ENCODE measurements around the gene G3BP2. TPM values are rescaled to one million over a fixed set of nuclear protein-coding genes. Genes with fewer than 3 reads are reported as not detected.

Gene G3BP2
- polyA plus RNA-seq, 1 donor from 2014 or later = 332 TPM

DNA sequence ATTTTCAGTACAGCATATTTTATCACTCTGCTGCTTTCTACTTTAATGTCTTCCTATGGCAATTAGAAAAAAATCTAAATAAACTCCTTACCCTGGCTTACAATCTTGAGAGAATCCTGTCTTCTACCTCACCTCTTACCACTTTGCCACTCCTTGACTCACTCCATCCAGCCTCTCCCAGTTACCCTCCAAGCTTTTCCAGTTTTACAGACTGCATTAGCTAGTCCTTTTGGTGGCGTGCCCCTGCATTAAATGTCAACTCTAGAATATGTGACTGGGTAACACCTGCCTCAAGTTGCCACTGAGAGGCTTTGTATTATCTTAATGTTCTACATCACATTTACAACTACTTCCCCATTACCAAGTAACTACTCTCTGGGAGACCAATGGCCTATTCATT lies 35.4 kb downstream of the G3BP2 start:
- no peaks in the 10 kb centered on the region for H3K27me3 ChIP-seq (ENCODE audit: insufficient read depth, low read depth, low read length)
- H3F3A ChIP-seq (ENCODE audit: insufficient read depth, low read length, poor library complexity, severe bottlenecking) = no peaks in the 10 kb centered on the region
- no peak overlapping the region for H3K27ac ChIP-seq (ENCODE audit: low read length)
- no peak for TF ChIP-seq EP300 (conservative IDR thresholded peaks at IDR 0.05; ENCODE audit: poor library complexity, severe bottlenecking)
- TF ChIP-seq SMC3 (conservative IDR thresholded peaks at IDR 0.05; ENCODE audit: poor library complexity) = no peak
- TF ChIP-seq MXI1 (conservative IDR thresholded peaks at IDR 0.05; ENCODE audit: poor library complexity, severe bottlenecking) = no peak
- no peak for TF ChIP-seq TAF1 (IDR thresholded peaks at IDR 0.05; ENCODE audit: low read depth)
- TF ChIP-seq, protein P1, sequence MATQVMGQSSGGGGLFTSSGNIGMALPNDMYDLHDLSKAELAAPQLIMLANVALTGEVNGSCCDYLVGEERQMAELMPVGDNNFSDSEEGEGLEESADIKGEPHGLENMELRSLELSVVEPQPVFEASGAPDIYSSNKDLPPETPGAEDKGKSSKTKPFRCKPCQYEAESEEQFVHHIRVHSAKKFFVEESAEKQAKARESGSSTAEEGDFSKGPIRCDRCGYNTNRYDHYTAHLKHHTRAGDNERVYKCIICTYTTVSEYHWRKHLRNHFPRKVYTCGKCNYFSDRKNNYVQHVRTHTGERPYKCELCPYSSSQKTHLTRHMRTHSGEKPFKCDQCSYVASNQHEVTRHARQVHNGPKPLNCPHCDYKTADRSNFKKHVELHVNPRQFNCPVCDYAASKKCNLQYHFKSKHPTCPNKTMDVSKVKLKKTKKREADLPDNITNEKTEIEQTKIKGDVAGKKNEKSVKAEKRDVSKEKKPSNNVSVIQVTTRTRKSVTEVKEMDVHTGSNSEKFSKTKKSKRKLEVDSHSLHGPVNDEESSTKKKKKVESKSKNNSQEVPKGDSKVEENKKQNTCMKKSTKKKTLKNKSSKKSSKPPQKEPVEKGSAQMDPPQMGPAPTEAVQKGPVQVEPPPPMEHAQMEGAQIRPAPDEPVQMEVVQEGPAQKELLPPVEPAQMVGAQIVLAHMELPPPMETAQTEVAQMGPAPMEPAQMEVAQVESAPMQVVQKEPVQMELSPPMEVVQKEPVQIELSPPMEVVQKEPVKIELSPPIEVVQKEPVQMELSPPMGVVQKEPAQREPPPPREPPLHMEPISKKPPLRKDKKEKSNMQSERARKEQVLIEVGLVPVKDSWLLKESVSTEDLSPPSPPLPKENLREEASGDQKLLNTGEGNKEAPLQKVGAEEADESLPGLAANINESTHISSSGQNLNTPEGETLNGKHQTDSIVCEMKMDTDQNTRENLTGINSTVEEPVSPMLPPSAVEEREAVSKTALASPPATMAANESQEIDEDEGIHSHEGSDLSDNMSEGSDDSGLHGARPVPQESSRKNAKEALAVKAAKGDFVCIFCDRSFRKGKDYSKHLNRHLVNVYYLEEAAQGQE (IDR thresholded peaks at IDR 0.05; ENCODE audit: borderline replicate concordance) = no peak
- no peak for TF ChIP-seq RAD21 (conservative IDR thresholded peaks at IDR 0.05)
- TF ChIP-seq POLR2AphosphoS5 (IDR thresholded peaks at IDR 0.05) = no peak
- TF ChIP-seq EZH2 (IDR thresholded peaks at IDR 0.05; ENCODE audit: borderline replicate concordance, insufficient read depth, low read length, poor library complexity, severe bottlenecking) = no peak
- TF ChIP-seq, protein P2, sequence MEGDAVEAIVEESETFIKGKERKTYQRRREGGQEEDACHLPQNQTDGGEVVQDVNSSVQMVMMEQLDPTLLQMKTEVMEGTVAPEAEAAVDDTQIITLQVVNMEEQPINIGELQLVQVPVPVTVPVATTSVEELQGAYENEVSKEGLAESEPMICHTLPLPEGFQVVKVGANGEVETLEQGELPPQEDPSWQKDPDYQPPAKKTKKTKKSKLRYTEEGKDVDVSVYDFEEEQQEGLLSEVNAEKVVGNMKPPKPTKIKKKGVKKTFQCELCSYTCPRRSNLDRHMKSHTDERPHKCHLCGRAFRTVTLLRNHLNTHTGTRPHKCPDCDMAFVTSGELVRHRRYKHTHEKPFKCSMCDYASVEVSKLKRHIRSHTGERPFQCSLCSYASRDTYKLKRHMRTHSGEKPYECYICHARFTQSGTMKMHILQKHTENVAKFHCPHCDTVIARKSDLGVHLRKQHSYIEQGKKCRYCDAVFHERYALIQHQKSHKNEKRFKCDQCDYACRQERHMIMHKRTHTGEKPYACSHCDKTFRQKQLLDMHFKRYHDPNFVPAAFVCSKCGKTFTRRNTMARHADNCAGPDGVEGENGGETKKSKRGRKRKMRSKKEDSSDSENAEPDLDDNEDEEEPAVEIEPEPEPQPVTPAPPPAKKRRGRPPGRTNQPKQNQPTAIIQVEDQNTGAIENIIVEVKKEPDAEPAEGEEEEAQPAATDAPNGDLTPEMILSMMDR (IDR thresholded peaks at IDR 0.05; ENCODE audit: poor library complexity, severe bottlenecking) = no peak
- no peaks in the 10 kb centered on the region for H3K9me2 ChIP-seq (ENCODE audit: insufficient read depth, low read length)
- H3K4me2 ChIP-seq (ENCODE audit: low read length) = no peak overlapping the region
- H3K79me2 ChIP-seq (replicated peaks; ENCODE audit: insufficient read depth, low read length) = no peaks in the 10 kb centered on the region
- H3K36me3 ChIP-seq (ENCODE audit: insufficient read depth, low read length) = no peaks in the 10 kb centered on the region
- H2AFZ ChIP-seq (ENCODE audit: low read depth, low read length) = no peak overlapping the region
- H4K20me1 ChIP-seq (ENCODE audit: insufficient read depth) = no peaks in the 10 kb centered on the region
- no peak overlapping the region for H3K4me3 ChIP-seq (ENCODE audit: low read length)
- H3K9ac ChIP-seq (ENCODE audit: low read length) = no peak overlapping the region
- H3K9me3 ChIP-seq (ENCODE audit: low read length) = no peaks in the 10 kb centered on the region

DNA sequence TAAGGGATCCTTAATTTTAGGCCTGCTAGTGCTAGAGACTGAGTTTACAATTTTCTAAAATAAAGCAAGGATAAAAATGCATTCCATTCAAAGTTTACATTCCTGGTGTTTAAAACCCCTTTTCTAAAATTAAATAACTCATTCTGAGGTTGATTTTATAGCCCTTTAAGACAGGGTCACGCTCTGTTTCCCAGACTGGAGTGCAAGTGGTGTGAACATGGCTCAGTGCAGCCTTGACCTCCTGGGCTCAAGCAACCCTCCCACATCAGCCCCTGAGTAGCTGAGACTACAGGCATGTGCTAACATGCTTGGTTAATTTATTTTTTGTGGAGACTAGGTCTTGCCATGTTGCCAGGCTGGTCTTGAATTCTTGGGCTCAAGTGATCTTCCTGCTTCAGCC lies 36.0 kb downstream of the G3BP2 start:
- Histone ChIP-seq H2AFZ (ENCODE audit: low read depth, low read length) (no peak overlapping the region), H3K27me3 (ENCODE audit: insufficient read depth, low read depth, low read length) (no peaks in the 10 kb centered on the region), H3K9me3 (ENCODE audit: low read length) (no peaks in the 10 kb centered on the region), H3K36me3 (ENCODE audit: insufficient read depth, low read length) (no peaks in the 10 kb centered on the region), H3K9ac (ENCODE audit: low read length) (no peak overlapping the region), H3K9me2 (ENCODE audit: insufficient read depth, low read length) (no peaks in the 10 kb centered on the region), H3K4me3 (ENCODE audit: low read length) (no peak overlapping the region), H3K27ac (ENCODE audit: low read length) (no peak overlapping the region), H3K79me2 (replicated peaks; ENCODE audit: insufficient read depth, low read length) (no peaks in the 10 kb centered on the region), H4K20me1 (ENCODE audit: insufficient read depth) (no peaks in the 10 kb centered on the region), H3F3A (ENCODE audit: insufficient read depth, low read length, poor library complexity, severe bottlenecking) (no peaks in the 10 kb centered on the region), H3K4me2 (ENCODE audit: low read length) (no peak overlapping the region)
- TF ChIP-seq, protein P1 (IDR thresholded peaks at IDR 0.05; ENCODE audit: borderline replicate concordance) = no peak
- TF ChIP-seq EP300 (conservative IDR thresholded peaks at IDR 0.05; ENCODE audit: poor library complexity, severe bottlenecking) (no peak), TAF1 (IDR thresholded peaks at IDR 0.05; ENCODE audit: low read depth) (no peak), RAD21 (conservative IDR thresholded peaks at IDR 0.05) (no peak), POLR2AphosphoS5 (IDR thresholded peaks at IDR 0.05) (no peak), MXI1 (conservative IDR thresholded peaks at IDR 0.05; ENCODE audit: poor library complexity, severe bottlenecking) (no peak), SMC3 (conservative IDR thresholded peaks at IDR 0.05; ENCODE audit: poor library complexity) (no peak), EZH2 (IDR thresholded peaks at IDR 0.05; ENCODE audit: borderline replicate concordance, insufficient read depth, low read length, poor library complexity, severe bottlenecking) (no peak)
- TF ChIP-seq, protein P2 (IDR thresholded peaks at IDR 0.05; ENCODE audit: poor library complexity, severe bottlenecking) = no peak

Data from neural cell (in vitro differentiated cells).